ENCODE measurements around the gene INIP.

INIP gene

DNA sequence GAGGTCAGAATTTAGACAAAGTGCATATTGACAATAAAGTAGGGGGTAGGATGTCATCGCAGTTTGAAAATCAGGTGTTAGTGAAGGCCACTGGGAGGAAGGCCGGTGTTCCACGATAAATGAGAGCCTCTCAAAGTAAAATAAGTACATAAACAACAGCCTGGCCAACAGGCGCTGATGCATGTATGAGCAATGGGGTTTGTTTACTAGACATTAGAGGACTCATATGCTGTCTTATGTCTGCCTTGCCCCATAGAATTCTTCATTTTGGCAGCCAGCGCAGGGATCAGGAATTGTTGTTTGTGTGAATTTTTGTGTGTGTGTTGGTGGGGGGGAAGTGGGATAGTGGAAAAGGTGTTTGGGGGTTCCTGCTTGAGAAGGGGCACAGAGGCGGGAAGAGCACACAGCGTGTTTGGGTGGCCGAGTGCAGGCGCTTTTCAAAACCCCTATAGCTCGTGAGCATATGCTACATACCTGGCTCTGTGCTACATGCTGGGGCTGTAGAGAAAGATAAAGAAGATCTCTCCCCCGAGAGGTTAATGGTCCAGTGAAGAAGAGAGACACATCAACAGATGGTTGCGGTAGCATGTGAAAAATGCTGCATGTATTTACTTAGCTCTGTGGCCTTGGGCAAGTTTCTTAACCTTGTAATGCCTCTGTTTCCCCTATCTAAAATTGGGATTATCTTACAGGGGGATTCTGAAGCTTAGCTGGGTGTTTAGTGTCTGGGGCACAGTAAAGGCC is 44.2 kb upstream of the INIP start:
- TF ChIP-seq FOXK2 (IDR thresholded peaks at IDR 0.05) = no peak
- no peak for TF ChIP-seq SP1 (IDR thresholded peaks at IDR 0.05)
- no peak for TF ChIP-seq HDGF (IDR thresholded peaks at IDR 0.05; ENCODE audit: borderline replicate concordance)
- TF ChIP-seq NFRKB (IDR thresholded peaks at IDR 0.05) = no peak
- TF ChIP-seq ARNT (IDR thresholded peaks at IDR 0.05) = no peak
- no peak for TF ChIP-seq FOXA1 (IDR thresholded peaks at IDR 0.05)
- no peak for TF ChIP-seq ZNF384 (IDR thresholded peaks at IDR 0.05)
- TF ChIP-seq, protein P1, sequence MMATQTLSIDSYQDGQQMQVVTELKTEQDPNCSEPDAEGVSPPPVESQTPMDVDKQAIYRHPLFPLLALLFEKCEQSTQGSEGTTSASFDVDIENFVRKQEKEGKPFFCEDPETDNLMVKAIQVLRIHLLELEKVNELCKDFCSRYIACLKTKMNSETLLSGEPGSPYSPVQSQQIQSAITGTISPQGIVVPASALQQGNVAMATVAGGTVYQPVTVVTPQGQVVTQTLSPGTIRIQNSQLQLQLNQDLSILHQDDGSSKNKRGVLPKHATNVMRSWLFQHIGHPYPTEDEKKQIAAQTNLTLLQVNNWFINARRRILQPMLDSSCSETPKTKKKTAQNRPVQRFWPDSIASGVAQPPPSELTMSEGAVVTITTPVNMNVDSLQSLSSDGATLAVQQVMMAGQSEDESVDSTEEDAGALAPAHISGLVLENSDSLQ (IDR thresholded peaks at IDR 0.05) = no peak
- no peak for TF ChIP-seq ELF4 (IDR thresholded peaks at IDR 0.05)
- TF ChIP-seq TARDBP (IDR thresholded peaks at IDR 0.05) = no peak
- no peak for TF ChIP-seq SUZ12 (IDR thresholded peaks at IDR 0.05)
- no peak for TF ChIP-seq BHLHE40 (IDR thresholded peaks at IDR 0.05; ENCODE audit: borderline replicate concordance)
- no peak for TF ChIP-seq FOXM1 (IDR thresholded peaks at IDR 0.05; ENCODE audit: borderline replicate concordance)
- TF ChIP-seq CTBP1 (IDR thresholded peaks at IDR 0.05; ENCODE audit: borderline replicate concordance) = no peak
- no peak for TF ChIP-seq L3MBTL2 (conservative IDR thresholded peaks at IDR 0.05)
- TF ChIP-seq LEF1 (IDR thresholded peaks at IDR 0.05; ENCODE audit: borderline replicate concordance) = no peak
- DNase-seq (ENCODE audit: extremely low spot score) = no peak
- POLR2A ChIA-PET = no interaction called here
- CTCF ChIA-PET = no interaction called here

DNA sequence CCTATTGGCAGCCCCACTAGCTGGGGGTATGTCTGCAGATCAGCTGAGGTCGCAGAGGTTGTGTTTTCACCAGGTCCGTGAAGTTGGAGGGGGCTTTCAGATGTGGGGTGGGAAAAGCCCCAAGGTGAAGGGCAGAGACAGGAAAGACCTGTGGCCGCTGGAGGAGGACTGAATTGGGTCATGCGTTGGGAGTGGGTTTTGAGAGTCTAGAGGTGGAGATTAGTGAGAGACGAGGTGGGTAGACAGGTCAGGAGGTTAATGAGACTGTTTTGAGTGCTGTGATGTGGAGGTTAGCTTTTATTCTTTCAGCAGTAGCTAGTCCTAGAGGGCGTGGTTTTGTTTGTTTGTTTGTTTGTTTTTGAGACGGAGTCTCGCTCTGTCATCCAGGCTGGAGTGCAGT is 42.9 kb upstream of the INIP start:
- POLR2A ChIA-PET = no interaction called here
- no peak for DNase-seq (ENCODE audit: extremely low spot score)
- CTCF ChIA-PET = no interaction called here
- TF ChIP-seq LEF1 (IDR thresholded peaks at IDR 0.05; ENCODE audit: borderline replicate concordance) (no peak), TARDBP (IDR thresholded peaks at IDR 0.05) (no peak), SUZ12 (IDR thresholded peaks at IDR 0.05) (no peak), ELF4 (IDR thresholded peaks at IDR 0.05) (no peak), ZNF384 (IDR thresholded peaks at IDR 0.05) (no peak), CTBP1 (IDR thresholded peaks at IDR 0.05; ENCODE audit: borderline replicate concordance) (no peak), SP1 (IDR thresholded peaks at IDR 0.05) (no peak), L3MBTL2 (conservative IDR thresholded peaks at IDR 0.05) (no peak), FOXM1 (IDR thresholded peaks at IDR 0.05; ENCODE audit: borderline replicate concordance) (no peak), HDGF (IDR thresholded peaks at IDR 0.05; ENCODE audit: borderline replicate concordance) (no peak), BHLHE40 (IDR thresholded peaks at IDR 0.05; ENCODE audit: borderline replicate concordance) (no peak), FOXK2 (IDR thresholded peaks at IDR 0.05) (no peak), NFRKB (IDR thresholded peaks at IDR 0.05) (no peak), FOXA1 (IDR thresholded peaks at IDR 0.05) (no peak), ARNT (IDR thresholded peaks at IDR 0.05) (no peak)
- TF ChIP-seq, protein P1 (IDR thresholded peaks at IDR 0.05) = no peak

DNA sequence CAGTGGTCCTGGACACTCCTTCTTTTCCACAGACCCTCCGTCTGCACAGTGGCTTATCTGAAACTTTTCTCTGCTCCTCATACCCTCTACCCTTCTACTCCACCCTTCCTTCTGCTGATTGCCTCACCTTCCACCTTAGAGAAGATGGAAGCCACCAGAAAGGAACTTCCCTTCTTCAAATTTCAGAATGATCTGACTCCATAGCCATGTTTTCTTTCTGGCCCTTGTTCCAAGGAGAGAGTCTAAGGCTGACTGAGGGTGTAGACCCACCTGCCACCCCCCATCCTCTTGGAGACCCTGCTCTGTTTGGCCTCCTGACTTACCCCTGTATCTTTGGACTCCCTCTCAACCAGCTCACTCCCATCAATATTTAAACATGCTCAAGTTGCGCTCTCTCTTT is 40.0 kb upstream of the INIP start:
- DNase-seq (ENCODE audit: extremely low spot score) = no peak
- ChIA-PET CTCF (no interaction called here), POLR2A (interaction anchor here (0.7 kb wide), 1 partner anchor 378 kb away, joined by 3 read pairs; the partner anchor contains the start of gene HSDL2)
- TF ChIP-seq HDGF (IDR thresholded peaks at IDR 0.05; ENCODE audit: borderline replicate concordance) (no peak), FOXA1 (IDR thresholded peaks at IDR 0.05) (no peak), NFRKB (IDR thresholded peaks at IDR 0.05) (no peak), SUZ12 (IDR thresholded peaks at IDR 0.05) (no peak), ARNT (IDR thresholded peaks at IDR 0.05) (no peak), ELF4 (IDR thresholded peaks at IDR 0.05) (no peak), FOXM1 (IDR thresholded peaks at IDR 0.05; ENCODE audit: borderline replicate concordance) (no peak), LEF1 (IDR thresholded peaks at IDR 0.05; ENCODE audit: borderline replicate concordance) (no peak), CTBP1 (IDR thresholded peaks at IDR 0.05; ENCODE audit: borderline replicate concordance) (no peak)

DNA sequence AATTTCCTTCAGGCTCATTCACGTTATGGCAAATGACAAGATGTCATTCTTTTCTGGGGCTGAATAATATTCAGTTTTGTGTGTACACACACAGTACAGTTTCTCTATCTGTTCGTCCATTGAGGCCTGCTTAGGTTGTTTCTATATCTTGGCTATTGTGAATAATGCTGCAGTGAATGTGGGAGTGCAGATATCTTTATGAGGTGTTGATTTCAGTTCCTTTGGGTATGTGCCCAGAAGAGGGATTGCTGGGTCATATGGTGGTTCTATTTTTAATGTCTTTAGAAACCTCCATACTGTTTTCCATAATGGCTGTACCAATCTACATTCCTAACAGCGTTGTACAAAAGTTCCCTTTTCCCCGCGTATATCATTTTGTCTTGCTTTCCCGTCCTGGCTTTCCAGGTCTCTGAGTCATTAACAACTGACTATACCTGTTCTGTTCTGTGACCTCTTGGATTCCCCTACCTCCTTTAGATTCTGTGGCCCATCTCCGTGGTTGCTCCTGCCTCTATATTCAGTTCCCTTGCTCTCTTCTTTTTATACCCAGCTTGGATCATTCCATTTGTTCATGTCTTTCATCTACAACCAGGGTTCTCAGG is 39.5 kb upstream of the INIP start:
- ChIA-PET POLR2A (interaction anchor here (0.7 kb wide), 1 partner anchor 378 kb away, joined by 3 read pairs; the partner anchor contains the start of gene HSDL2), CTCF (no interaction called here)
- TF ChIP-seq HDGF (IDR thresholded peaks at IDR 0.05; ENCODE audit: borderline replicate concordance) (no peak), NFRKB (IDR thresholded peaks at IDR 0.05) (no peak), ZNF384 (IDR thresholded peaks at IDR 0.05) (no peak), LEF1 (IDR thresholded peaks at IDR 0.05; ENCODE audit: borderline replicate concordance) (no peak), FOXA1 (IDR thresholded peaks at IDR 0.05) (no peak), L3MBTL2 (conservative IDR thresholded peaks at IDR 0.05) (no peak), TARDBP (IDR thresholded peaks at IDR 0.05) (no peak)
- TF ChIP-seq, protein P1 (IDR thresholded peaks at IDR 0.05) = no peak

DNA sequence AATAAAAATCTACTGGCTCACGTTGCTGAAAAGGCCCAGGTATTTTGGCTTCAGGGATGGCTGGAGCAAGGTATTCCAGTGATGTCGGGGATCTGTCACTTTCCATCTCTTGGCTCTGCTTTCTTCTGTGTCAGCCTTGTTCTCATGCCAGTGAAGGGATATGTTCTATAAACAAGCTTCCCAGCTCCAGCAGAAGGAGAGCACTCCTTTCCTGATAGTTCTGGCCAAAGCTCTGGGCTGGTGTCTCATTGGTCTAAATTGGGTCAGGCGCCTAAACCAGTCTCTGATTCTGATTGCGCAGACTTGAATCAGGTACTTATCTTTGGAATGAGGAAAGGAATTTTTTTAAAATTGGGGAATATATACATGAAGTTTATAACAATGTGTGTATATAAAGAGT is 37.8 kb upstream of the INIP start:
- POLR2A ChIA-PET = no interaction called here
- CTCF ChIA-PET = no interaction called here
- no peak for DNase-seq (ENCODE audit: extremely low spot score)
- TF ChIP-seq FOXM1 (IDR thresholded peaks at IDR 0.05; ENCODE audit: borderline replicate concordance) (no peak), ARNT (IDR thresholded peaks at IDR 0.05) (no peak), FOXK2 (IDR thresholded peaks at IDR 0.05) (no peak), NFRKB (IDR thresholded peaks at IDR 0.05) (no peak), L3MBTL2 (conservative IDR thresholded peaks at IDR 0.05) (no peak), ZNF384 (IDR thresholded peaks at IDR 0.05) (no peak), BHLHE40 (IDR thresholded peaks at IDR 0.05; ENCODE audit: borderline replicate concordance) (no peak), SP1 (IDR thresholded peaks at IDR 0.05) (no peak), ELF4 (IDR thresholded peaks at IDR 0.05) (no peak), LEF1 (IDR thresholded peaks at IDR 0.05; ENCODE audit: borderline replicate concordance) (no peak), TARDBP (IDR thresholded peaks at IDR 0.05) (no peak), CTBP1 (IDR thresholded peaks at IDR 0.05; ENCODE audit: borderline replicate concordance) (no peak), HDGF (IDR thresholded peaks at IDR 0.05; ENCODE audit: borderline replicate concordance) (no peak), FOXA1 (IDR thresholded peaks at IDR 0.05) (no peak), SUZ12 (IDR thresholded peaks at IDR 0.05) (no peak)
- TF ChIP-seq, protein P1 (IDR thresholded peaks at IDR 0.05) = no peak

More for the DNA sequence above, 39.5 kb upstream of the INIP start:
- no peak for DNase-seq (ENCODE audit: extremely low spot score)

Measured in HEK293T (cell line).